H1 (cell line): Measurements from ENCODE around the gene LRRC46. TPM values are rescaled to one million over a fixed set of nuclear protein-coding genes. Genes with fewer than 3 reads are reported as not detected.

Experiments
- ATF2 ChIP-seq: IDR thresholded peaks from 2 replicates; pipeline ENCODE4 v1.6.1; 2012; ENCODE audit warnings: low read length, inconsistent platforms
- CBX5 ChIP-seq: fragments of 300-800, 300-1000 bp; sonication (generic); IDR thresholded peaks from 2 replicates; pipeline ENCODE4 v1.7.1; 2016; ENCODE audit warnings: antibody characterized with exemption, low read length, low read depth
- CHD1 ChIP-seq: IDR thresholded peaks from 2 replicates; pipeline ENCODE4 v1.6.1; 2012; ENCODE audit warnings: low read depth, low read length, improper control_type of control experiment
- CTBP2 ChIP-seq: IDR thresholded peaks from 2 replicates; pipeline ENCODE4 v1.7.0; 2011; ENCODE audit warnings: borderline replicate concordance, mild to moderate bottlenecking, moderate library complexity, mixed read lengths, low read length; ENCODE audit not compliant: insufficient read depth, insufficient read length
- E2F6 ChIP-seq: IDR thresholded peaks from 2 replicates; pipeline ENCODE4 v1.6.1; 2012; ENCODE audit warnings: inconsistent platforms
- GTF2F1 ChIP-seq: IDR thresholded peaks from 2 replicates; pipeline ENCODE4 v1.6.1; 2012; ENCODE audit warnings: low read depth, low read length, improper control_type of control experiment, borderline replicate concordance
- JUN ChIP-seq: IDR thresholded peaks from 2 replicates; pipeline ENCODE4 v1.6.1; 2011; ENCODE audit warnings: low read depth, mild to moderate bottlenecking, improper control_type of control experiment, low read length
- KDM1A ChIP-seq: fragments of 200-600, 300-600 bp; sonication (generic); IDR thresholded peaks from 2 replicates; pipeline ENCODE4 v1.7.1; 2016; ENCODE audit warnings: mild to moderate bottlenecking, low read length, borderline replicate concordance
- KDM4A ChIP-seq: IDR thresholded peaks from one replicate; pipeline ENCODE4 v1.7.1; 2012; ENCODE audit warnings: low read depth, mild to moderate bottlenecking, moderate library complexity, low read length, inconsistent platforms; ENCODE audit not compliant: severe bottlenecking
- MAX ChIP-seq: IDR thresholded peaks from 2 replicates; pipeline ENCODE4 v1.6.1; 2012; ENCODE audit warnings: inconsistent platforms
- RAD21 ChIP-seq, 2 experiments: IDR thresholded peaks in 1 of 2; conservative IDR thresholded peaks in 1 of 2; 2 replicates each; pipeline ENCODE4 v1.6.1; 2011; ENCODE audit warnings: low read depth in 2 of 2, low read length in 2 of 2, improper control_type of control experiment in 1 of 2, inconsistent platforms in 1 of 2, mild to moderate bottlenecking in 1 of 2, moderate library complexity in 1 of 2
- RFX5 ChIP-seq: IDR thresholded peaks from 2 replicates; pipeline ENCODE4 v1.6.1; 2011; ENCODE audit warnings: low read depth, low read length, improper control_type of control experiment, borderline replicate concordance
- RXRA ChIP-seq: IDR thresholded peaks from 2 replicates; pipeline ENCODE4 v1.6.1; 2011; ENCODE audit warnings: low read depth, mild to moderate bottlenecking, low read length, moderate library complexity; ENCODE audit not compliant: insufficient read depth
- SIX5 ChIP-seq: IDR thresholded peaks from 2 replicates; pipeline ENCODE4 v1.6.1; 2011; ENCODE audit warnings: mild to moderate bottlenecking, low read depth, low read length
- SP4 ChIP-seq: IDR thresholded peaks from 2 replicates; pipeline ENCODE4 v1.6.1; 2012; ENCODE audit warnings: low read length, inconsistent platforms
- SRF ChIP-seq: IDR thresholded peaks from 2 replicates; pipeline ENCODE4 v1.6.1; 2011; ENCODE audit warnings: mild to moderate bottlenecking, low read depth, low read length, moderate library complexity
- SUZ12 ChIP-seq: fragments of 200-600 bp; sonication (generic); IDR thresholded peaks from 2 replicates; pipeline ENCODE4 v1.6.1; 2012; ENCODE audit warnings: mild to moderate bottlenecking, inconsistent platforms, low read length, moderate library complexity, mixed read lengths
- TBP ChIP-seq: IDR thresholded peaks from 2 replicates; pipeline ENCODE4 v1.6.1; 2011; ENCODE audit warnings: low read depth, low read length, improper control_type of control experiment
- YY1 ChIP-seq: IDR thresholded peaks from 2 replicates; pipeline ENCODE4 v1.6.1; 2011; ENCODE audit warnings: low read depth, mild to moderate bottlenecking, low read length
- polyA plus RNA-seq, 7 experiments: library from polyadenylated mRNA; depleted of rRNA in 3 of 7; stranded (reverse) in 5 of 7; unstranded in 2 of 7; fragments of >200 nt in 5 of 7; fragments of 200-250 nt in 2 of 7; gene quantifications; 1 replicate in 5 of 7; 2 replicates in 1 of 7; 4 replicates in 1 of 7; pipeline versions ENCODE4 v1.2.1 to v1.2.3, GENCODE V29; 2011 to 2013; ENCODE audit warnings: missing spikeins in 2 of 7, mixed read lengths in 2 of 7
- total RNA-seq: library from RNA; stranded (reverse); fragmentation: NEBNext Ultra II Directional; extraction: Animal tissue kit (Norgen Biotek cat#: 25700); gene quantifications from 2 replicates; pipeline ENCODE4 v1.2.1, GENCODE V29; 2021
- TF ChIP-seq, protein P1 (sequence below): IDR thresholded peaks from 2 replicates; pipeline ENCODE4 v1.6.1; 2011; ENCODE audit warnings: low read length, improper control_type of control experiment

The LRRC46 gene
- total and polyA plus RNA-seq, 2 of the 8 experiments (the other 6 are each of a cell fraction or from before 2014, with no cell fraction given), result 0.18 TPM; not detected in 1

- TF ChIP-seq ATF2, result no peak
- TF ChIP-seq CTBP2, result no peak
- no peak for TF ChIP-seq CHD1
- TF ChIP-seq RAD21 (IDR thresholded peaks at IDR 0.05 in 1 of 2, conservative IDR thresholded peaks at IDR 0.05 in 1 of 2; ENCODE audit: low read depth in 2 of 2, low read length in 2 of 2), result peak; percentile 62 to 75
- TF ChIP-seq CBX5, result no peak
- no peak for TF ChIP-seq GTF2F1
- peak; percentile 93 for TF ChIP-seq E2F6
- TF ChIP-seq MAX, result peak; percentile 95
- TF ChIP-seq SP4, result no peak
- TF ChIP-seq SIX5, result no peak
- TF ChIP-seq YY1, result no peak
- TF ChIP-seq SRF, result no peak
- TF ChIP-seq, protein P1, sequence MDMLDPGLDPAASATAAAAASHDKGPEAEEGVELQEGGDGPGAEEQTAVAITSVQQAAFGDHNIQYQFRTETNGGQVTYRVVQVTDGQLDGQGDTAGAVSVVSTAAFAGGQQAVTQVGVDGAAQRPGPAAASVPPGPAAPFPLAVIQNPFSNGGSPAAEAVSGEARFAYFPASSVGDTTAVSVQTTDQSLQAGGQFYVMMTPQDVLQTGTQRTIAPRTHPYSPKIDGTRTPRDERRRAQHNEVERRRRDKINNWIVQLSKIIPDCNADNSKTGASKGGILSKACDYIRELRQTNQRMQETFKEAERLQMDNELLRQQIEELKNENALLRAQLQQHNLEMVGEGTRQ, result no peak
- TF ChIP-seq JUN, result no peak
- no peak; the same call in 1 of the 2 replicates for TF ChIP-seq SUZ12
- peak; percentile 68 for TF ChIP-seq KDM1A
- TF ChIP-seq KDM4A, result peak; percentile 88
- no peak for TF ChIP-seq TBP
- no peak for TF ChIP-seq RFX5
- TF ChIP-seq RXRA, result no peak
These were observed 16.1 kb downstream of the LRRC46 start (continued) for GRCh38 chr17:47847341-47848197.
